ENCODE measurements around the gene COQ5.
A peak's percentile ranks its signal among the peaks of the same experiment; 100 is the strongest.

GRCh38 chr12:120457133-120457532 lies 71.8 kb downstream of the COQ5 start:
- TF ChIP-seq, protein P1, sequence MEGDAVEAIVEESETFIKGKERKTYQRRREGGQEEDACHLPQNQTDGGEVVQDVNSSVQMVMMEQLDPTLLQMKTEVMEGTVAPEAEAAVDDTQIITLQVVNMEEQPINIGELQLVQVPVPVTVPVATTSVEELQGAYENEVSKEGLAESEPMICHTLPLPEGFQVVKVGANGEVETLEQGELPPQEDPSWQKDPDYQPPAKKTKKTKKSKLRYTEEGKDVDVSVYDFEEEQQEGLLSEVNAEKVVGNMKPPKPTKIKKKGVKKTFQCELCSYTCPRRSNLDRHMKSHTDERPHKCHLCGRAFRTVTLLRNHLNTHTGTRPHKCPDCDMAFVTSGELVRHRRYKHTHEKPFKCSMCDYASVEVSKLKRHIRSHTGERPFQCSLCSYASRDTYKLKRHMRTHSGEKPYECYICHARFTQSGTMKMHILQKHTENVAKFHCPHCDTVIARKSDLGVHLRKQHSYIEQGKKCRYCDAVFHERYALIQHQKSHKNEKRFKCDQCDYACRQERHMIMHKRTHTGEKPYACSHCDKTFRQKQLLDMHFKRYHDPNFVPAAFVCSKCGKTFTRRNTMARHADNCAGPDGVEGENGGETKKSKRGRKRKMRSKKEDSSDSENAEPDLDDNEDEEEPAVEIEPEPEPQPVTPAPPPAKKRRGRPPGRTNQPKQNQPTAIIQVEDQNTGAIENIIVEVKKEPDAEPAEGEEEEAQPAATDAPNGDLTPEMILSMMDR (IDR thresholded peaks at IDR 0.05; ENCODE audit: low read depth, low read length) = peak; percentile 51
- TF ChIP-seq EZH2phosphoT487 (IDR thresholded peaks at IDR 0.05; ENCODE audit: low read depth) = no peak

Data from OCI-LY3 (cell line).